Adrenal gland (tissue), 12 donors: ENCODE results near the gene RCC2. TPM values are rescaled to one million over a fixed set of nuclear protein-coding genes. Genes with fewer than 3 reads are reported as not detected.
"Not testable (repeated sequence)": the region's sequence is repeated elsewhere in the genome, so short reads cannot be mapped to it uniquely, and the experiment has no call there.

Experiments
- DNase-seq, 7 donors: peaks; one replicate each; pipeline ENCODE4 v3.0.0-alpha.2; 2019 to 2020
- H3K27ac ChIP-seq, 5 donors: fragments of 200-600 bp; sonication (generic) in 4 of 5; 1 replicate in 3 of 5; 2 replicates in 2 of 5; pipeline versions ENCODE4 v1.5.1 to v1.8.0; 2016 to 2020; ENCODE audit warnings: mild to moderate bottlenecking in 1 of 5
- H3K27me3 ChIP-seq: fragments of 200-600 bp; 2 replicates; pipeline ENCODE4 v1.8.0; 2021
- H3K36me3 ChIP-seq, 2 donors: fragments of 200-600 bp; replicated peaks in 1 of 2; 1 replicate in 1 of 2; 2 replicates in 1 of 2; pipeline versions ENCODE4 v1.5.1 to v1.8.0; 2018 to 2022
- H3K4me1 ChIP-seq, 2 donors: fragments of 200-600 bp; replicated peaks in 1 of 2; 1 replicate in 1 of 2; 2 replicates in 1 of 2; pipeline versions ENCODE4 v1.5.1 to v1.8.0; 2018 to 2021
- H3K4me3 ChIP-seq, 4 donors: fragments of 200-600 bp; sonication (generic) in 3 of 4; one replicate each; pipeline ENCODE4 v1.5.1; 2016 to 2018
- H3K9me3 ChIP-seq, 3 donors: fragments of 200-600 bp; sonication (generic) in 1 of 3; replicated peaks in 1 of 3; 1 replicate in 2 of 3; 2 replicates in 1 of 3; pipeline versions ENCODE4 v1.5.1 to v1.8.0; 2016 to 2021
- CTCF ChIP-seq, 6 experiments: fragments of 450-650 bp in 4 of 6; fragments of 200-600 bp in 2 of 6; sonication (generic) in 1 of 6; IDR thresholded peaks; 1 replicate in 5 of 6; 2 replicates in 1 of 6; pipeline versions ENCODE4 v1.5.1 to v1.8.0; 2016 to 2021; ENCODE audit warnings: antibody characterized with exemption in 6 of 6, mild to moderate bottlenecking in 2 of 6, moderate library complexity in 1 of 6
- POLR2A ChIP-seq, 2 donors: fragments of 450-650 bp; IDR thresholded peaks; one replicate each; pipeline ENCODE4 v1.6.1; 2017; ENCODE audit warnings: antibody characterized with exemption in 2 of 2, mild to moderate bottlenecking in 2 of 2, moderate library complexity in 1 of 2
- WGBS, 4 donors: extraction: QIAGEN DNeasy Blood & Tissue Kit in 2 of 4; methylation state at CpG; one replicate each; pipeline versions ENCODE4 v1.1.5 to v1.1.7; 2013 to 2017; 5-methylcytosine and 5-hydroxymethylcytosine counted together
- intact Hi-C, 2 donors: fragments of 100-400 bp; cut with DNase I; formaldehyde crosslinking; loops; one replicate each; pipeline versions ENCODE4 v1.14.1 to v1.15.0; 2022 to 2023
- polyA plus RNA-seq, 3 donors: library from polyadenylated mRNA; stranded (reverse); fragments of 200-250 nt in 2 of 3; fragments of 350-450 nt in 1 of 3; fragmentation: Illumina TruSeq in 1 of 3; extraction: RNeasy Lipid Tissue Mini Kit (QIAGEN cat#74804) in 1 of 3; gene quantifications; one replicate each; pipeline ENCODE4 v1.2.3, GENCODE V29; 2013 to 2014
- total RNA-seq, 9 donors: library from RNA; depleted of rRNA in 4 of 9; stranded (reverse); fragments of >200 nt in 4 of 9; fragments of 120-200 nt in 1 of 9; fragmentation: NEBNext Ultra II Directional in 1 of 9; extraction: Animal tissue kit (Norgen Biotek cat#: 25700) in 1 of 9; gene quantifications; one replicate each; pipeline versions ENCODE4 v1.1.0 to v1.2.4, GENCODE V29; 2013 to 2023
- donor health status: healthy with polysubstance abuse.
- donor health status: Bipolar disorder and iron deficiency.
- donor health status: DM: yes; HTN: yes; CAD: no.
- donor health status: DM: no; HTN: no; CAD: no.
- donor health status: DM: no; HTN: no; CAD: no.
- donor health status: DM: yes; HTN: yes; CAD: no.

The RCC2 gene
- total and polyA plus RNA-seq, 12 donors = 19.3 to 38.3 (median 28.6) TPM

GRCh38 chr1:17470021-17470799 is 30.7 kb upstream of the RCC2 start:
- Histone ChIP-seq H3K4me3 (no peak overlapping the region), H3K27me3 (peaks cover 6% of the 10 kb centered on the region), H3K36me3 (no peaks in the 10 kb centered on the region), H3K27ac (no peak overlapping the region), H3K9me3 (no peaks in the 10 kb centered on the region), H3K4me1 (no peaks in the 10 kb centered on the region)
- 64 to 74% (median 70%) methylated on average over 11 of the region's 11 CpGs for WGBS, 4 donors
- intact Hi-C loops = no loop called here
- no peak for TF ChIP-seq CTCF (IDR thresholded peaks at IDR 0.05)
- no peak for TF ChIP-seq POLR2A (IDR thresholded peaks at IDR 0.05)
- no peak for DNase-seq

GRCh38 chr1:17468357-17469265 is 29.1 kb upstream of the RCC2 start:
- H3K27me3 ChIP-seq, H3K9me3 ChIP-seq, DNase-seq, H3K4me1 ChIP-seq, H3K4me3 ChIP-seq, intact Hi-C loops, H3K27ac ChIP-seq, H3K36me3 ChIP-seq: not testable (repeated sequence)
- 85 to 91% (median 86%) methylated on average over 13 to 16 of the region's 16 CpGs for WGBS, 4 donors

GRCh38 chr1:17466359-17466758 is 26.9 kb upstream of the RCC2 start:
- no peaks in the 10 kb centered on the region for H3K4me1 ChIP-seq
- no peak overlapping the region for H3K4me3 ChIP-seq
- no peak overlapping the region for H3K27ac ChIP-seq
- peaks cover 6% of the 10 kb centered on the region for H3K27me3 ChIP-seq
- 67 to 83% (median 75%) methylated on average over 6 of the region's 6 CpGs for WGBS, 4 donors
- no peaks in the 10 kb centered on the region for H3K9me3 ChIP-seq
- no peaks in the 10 kb centered on the region for H3K36me3 ChIP-seq
- TF ChIP-seq CTCF (IDR thresholded peaks at IDR 0.05) (no peak), POLR2A (IDR thresholded peaks at IDR 0.05) (no peak)
- intact Hi-C loops = no loop called here
- DNase-seq = no peak

- no peaks in the 10 kb centered on the region for H3K4me1 ChIP-seq
- DNase-seq = no peak
- intact Hi-C loops = no loop called here
- WGBS, 4 donors = 67 to 83% (median 81%) methylated on average over 6 of the region's 6 CpGs
- no peak for TF ChIP-seq CTCF (IDR thresholded peaks at IDR 0.05)
- TF ChIP-seq POLR2A (IDR thresholded peaks at IDR 0.05) = no peak
- no peak overlapping the region for H3K27ac ChIP-seq
- no peaks in the 10 kb centered on the region for H3K36me3 ChIP-seq
- no peak overlapping the region for H3K4me3 ChIP-seq
- H3K27me3 ChIP-seq = peaks cover 6% of the 10 kb centered on the region
- H3K9me3 ChIP-seq = no peaks in the 10 kb centered on the region
These were observed 25.8 kb upstream of the RCC2 start for GRCh38 chr1:17465228-17465627.
